HG03571 (cell line): ENCODE data around the gene TANC2.

Experiments used
- ATAC-seq: cut with Tn5 transposase; IDR thresholded peaks from one replicate; pipeline ENCODE4 v1.9.1; 2021; ENCODE audit not compliant: unreplicated experiment

Gene TANC2

GRCh38 chr17:62999736-63000135 lies 33.7 kb downstream of the TANC2 start:
- ATAC-seq: no peak

DNA sequence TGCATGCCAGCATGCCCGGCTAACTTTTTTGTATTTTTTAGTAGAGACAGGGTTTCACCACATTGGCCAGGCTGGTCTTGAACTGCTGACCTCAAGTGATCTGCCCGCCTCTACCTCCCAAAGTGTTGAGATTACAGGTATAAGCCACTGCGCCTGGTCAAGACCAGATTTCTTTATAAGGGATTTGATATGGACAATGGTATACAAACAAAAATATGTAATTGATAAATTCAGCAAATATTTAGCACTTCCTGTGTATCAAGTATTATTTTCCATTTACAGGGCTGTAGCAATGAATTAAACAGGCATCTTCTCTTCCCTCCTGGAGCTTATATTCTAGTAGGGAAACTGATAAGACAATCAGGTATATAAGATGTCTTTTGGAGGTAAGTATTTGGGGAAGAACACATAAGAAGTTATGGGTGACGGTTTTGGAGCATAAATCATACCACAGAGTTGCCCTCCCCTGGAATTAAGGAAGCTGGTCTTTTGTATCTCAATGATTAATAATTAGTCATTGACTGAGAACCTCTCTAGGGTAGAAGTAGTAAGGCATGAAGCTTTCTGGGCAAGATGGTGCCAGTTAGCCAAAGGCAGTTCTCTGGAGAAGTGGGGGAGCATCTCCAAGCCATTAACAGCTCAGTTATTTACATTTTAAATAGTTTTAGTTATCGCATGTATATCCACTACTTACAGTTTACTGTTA lies 35.8 kb downstream of the TANC2 start:
- ATAC-seq: no peak

GRCh38 chr17:63002625-63003024 lies 36.6 kb downstream of the TANC2 start:
- ATAC-seq: no peak

DNA sequence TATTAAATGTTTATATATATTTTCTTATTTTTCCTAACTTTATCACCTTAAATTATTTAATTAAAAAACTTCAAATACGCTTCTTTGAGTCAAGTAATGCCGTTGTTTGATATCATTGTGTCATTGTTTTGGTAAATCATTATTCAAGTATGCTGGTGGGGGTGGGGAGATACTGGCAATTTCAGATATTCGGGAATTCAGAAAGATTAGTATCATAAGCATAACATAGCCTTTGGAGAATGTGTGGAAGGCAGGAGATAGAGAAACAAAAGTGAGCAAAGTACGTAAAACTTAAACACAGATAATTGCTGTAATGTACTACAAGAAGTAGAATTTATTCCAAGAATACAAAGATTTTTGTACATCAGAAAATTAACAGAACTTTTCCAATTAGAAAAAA lies 49.8 kb downstream of the TANC2 start:
- no peak for ATAC-seq
